Activated naive CD8-positive, alpha-beta T cell treated with anti-CD3 and anti-CD28 coated beads for 36 hours (primary cell): ENCODE results near the gene MT1H. TPM values are rescaled to one million over a fixed set of nuclear protein-coding genes. Genes with fewer than 3 reads are reported as not detected.
A peak's percentile ranks its signal among the peaks of the same experiment; 100 is the strongest.

Experiments used
- DNase-seq: peaks from one replicate; pipeline ENCODE4 v3.0.0; 2021
- H3K27ac Mint-ChIP-seq: one replicate; pipeline ENCODE4 v1.8.0; 2022; ENCODE audit warnings: mild to moderate bottlenecking, moderate library complexity, mixed read lengths
- H3K27me3 Mint-ChIP-seq: one replicate; pipeline ENCODE4 v1.8.0; 2022; ENCODE audit warnings: mild to moderate bottlenecking, mixed read lengths
- H3K36me3 Mint-ChIP-seq: one replicate; pipeline ENCODE4 v1.8.0; 2021; ENCODE audit warnings: mild to moderate bottlenecking, mixed read lengths
- H3K4me1 Mint-ChIP-seq: one replicate; pipeline ENCODE4 v1.8.0; 2021; ENCODE audit warnings: mixed read lengths
- H3K4me3 Mint-ChIP-seq: one replicate; pipeline ENCODE4 v1.8.0; 2022; ENCODE audit warnings: mild to moderate bottlenecking, moderate library complexity, mixed read lengths
- H3K9me3 Mint-ChIP-seq: one replicate; pipeline ENCODE4 v1.8.0; 2022; ENCODE audit warnings: mixed read lengths
- total RNA-seq, 2 experiments: library from RNA; stranded (reverse); gene quantifications; one replicate each; pipeline ENCODE4 v1.2.3, GENCODE V29; 2021

The MT1H gene
- total RNA-seq, 2 experiments from 2014 or later: 2.3 to 3.3 TPM

DNA sequence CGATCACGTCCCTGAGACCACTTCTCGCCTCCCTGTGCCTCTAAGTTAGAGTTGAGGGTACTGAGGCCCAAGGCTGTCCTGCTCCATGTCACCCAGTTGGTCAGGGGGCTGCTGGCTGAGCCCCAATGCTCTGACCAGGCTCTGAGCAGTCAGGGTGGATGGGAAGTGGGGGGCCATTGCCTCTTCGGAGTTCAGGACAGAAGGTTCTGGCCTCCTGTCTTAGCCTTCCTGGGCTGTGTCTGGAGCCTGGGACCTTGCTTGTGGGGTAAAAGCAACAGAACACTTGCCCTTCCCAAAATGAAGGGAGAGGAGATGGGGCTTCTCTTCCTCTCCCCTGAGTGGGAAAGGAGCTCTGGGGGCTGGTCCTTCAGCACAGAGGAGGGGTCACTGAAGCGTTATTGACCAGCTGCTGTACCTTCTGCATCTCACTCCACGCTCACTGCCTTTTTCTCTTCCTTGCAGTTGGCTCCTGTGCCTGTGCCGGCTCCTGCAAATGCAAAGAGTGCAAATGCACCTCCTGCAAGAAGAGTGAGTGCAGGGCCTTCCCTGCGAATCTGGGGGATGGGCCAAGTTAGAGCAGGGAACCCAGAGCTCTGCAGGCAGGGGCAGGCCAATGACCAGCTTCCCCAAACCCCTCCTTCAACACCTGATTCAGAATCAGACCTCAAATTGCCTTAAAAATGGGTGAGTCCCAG, 13.2 kb downstream of the MT1H start:
- Mint-ChIP-seq H3K27ac (peak overlapping the region; percentile 97), H3K4me3 (peak overlapping the region; percentile 96), H3K27me3 (no peaks in the 10 kb centered on the region), H3K36me3 (peaks cover 16% of the 10 kb centered on the region), H3K4me1 (peaks cover 23% of the 10 kb centered on the region), H3K9me3 (peaks cover 3% of the 10 kb centered on the region)
- DNase-seq: no peak

- peaks cover 16% of the 10 kb centered on the region for H3K36me3 Mint-ChIP-seq
- peaks cover 3% of the 10 kb centered on the region for H3K9me3 Mint-ChIP-seq
- no peaks in the 10 kb centered on the region for H3K27me3 Mint-ChIP-seq
- H3K4me3 Mint-ChIP-seq: peak overlapping the region; percentile 96
- H3K4me1 Mint-ChIP-seq: peaks cover 23% of the 10 kb centered on the region
- H3K27ac Mint-ChIP-seq: no peak overlapping the region
- no peak for DNase-seq
Measured at GRCh38 chr16:56683424-56684172, 14.0 kb downstream of the MT1H start.

GRCh38 chr16:56684256-56684925, 14.8 kb downstream of the MT1H start:
- Mint-ChIP-seq H3K27ac (no peak overlapping the region), H3K9me3 (peaks cover 3% of the 10 kb centered on the region), H3K4me3 (peak overlapping the region; percentile 96), H3K36me3 (peaks cover 16% of the 10 kb centered on the region), H3K4me1 (peaks cover 23% of the 10 kb centered on the region), H3K27me3 (no peaks in the 10 kb centered on the region)
- DNase-seq: no peak

DNA sequence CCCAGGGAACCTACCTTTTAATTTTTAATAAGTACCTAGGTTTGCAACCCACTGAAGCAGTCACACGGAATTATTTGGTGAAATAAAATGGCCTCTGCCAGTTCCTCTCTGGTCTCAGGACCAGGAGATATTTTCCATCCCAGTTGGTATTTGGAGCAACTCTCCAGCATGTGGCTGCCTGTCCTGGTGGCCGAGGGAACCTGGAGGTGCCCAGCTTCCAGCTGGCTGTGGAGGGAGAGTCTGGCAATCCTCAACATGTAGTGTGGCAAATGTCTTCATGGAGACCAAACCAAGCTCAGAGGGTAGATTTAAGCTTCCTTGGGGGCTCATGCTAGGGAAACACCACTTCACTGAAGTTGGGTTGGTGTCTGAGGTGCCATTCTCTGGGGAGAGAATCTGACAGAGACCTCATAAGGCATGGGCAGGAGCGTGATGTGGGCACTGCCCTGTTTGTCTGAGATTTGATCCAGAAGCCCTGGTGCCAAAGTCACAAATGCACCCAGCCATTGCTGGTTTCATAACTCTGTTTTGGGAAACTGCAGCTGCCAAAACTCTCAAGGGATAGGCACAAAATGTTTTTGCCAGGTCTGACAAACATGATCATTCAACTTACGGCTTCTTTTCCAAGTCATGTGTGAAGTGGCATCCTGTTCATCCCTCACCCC, 15.4 kb downstream of the MT1H start:
- no peak overlapping the region for H3K27ac Mint-ChIP-seq
- DNase-seq: no peak
- H3K4me1 Mint-ChIP-seq: peaks cover 23% of the 10 kb centered on the region
- no peak overlapping the region for H3K4me3 Mint-ChIP-seq
- H3K27me3 Mint-ChIP-seq: no peaks in the 10 kb centered on the region
- peaks cover 16% of the 10 kb centered on the region for H3K36me3 Mint-ChIP-seq
- peaks cover 3% of the 10 kb centered on the region for H3K9me3 Mint-ChIP-seq

- no peak overlapping the region for H3K27ac Mint-ChIP-seq
- H3K4me3 Mint-ChIP-seq: no peak overlapping the region
- H3K36me3 Mint-ChIP-seq: peaks cover 16% of the 10 kb centered on the region
- no peak for DNase-seq
- peaks cover 17% of the 10 kb centered on the region for H3K4me1 Mint-ChIP-seq
- no peaks in the 10 kb centered on the region for H3K27me3 Mint-ChIP-seq
- H3K9me3 Mint-ChIP-seq: peaks cover 3% of the 10 kb centered on the region
Measured at GRCh38 chr16:56686758-56687157, 17.1 kb downstream of the MT1H start.

GRCh38 chr16:56688762-56689161, 19.1 kb downstream of the MT1H start:
- no peak overlapping the region for H3K27ac Mint-ChIP-seq
- no peaks in the 10 kb centered on the region for H3K27me3 Mint-ChIP-seq
- peaks cover 7% of the 10 kb centered on the region for H3K4me1 Mint-ChIP-seq
- no peak for DNase-seq
- peaks cover 3% of the 10 kb centered on the region for H3K9me3 Mint-ChIP-seq
- peaks cover 12% of the 10 kb centered on the region for H3K36me3 Mint-ChIP-seq
- no peak overlapping the region for H3K4me3 Mint-ChIP-seq

DNA sequence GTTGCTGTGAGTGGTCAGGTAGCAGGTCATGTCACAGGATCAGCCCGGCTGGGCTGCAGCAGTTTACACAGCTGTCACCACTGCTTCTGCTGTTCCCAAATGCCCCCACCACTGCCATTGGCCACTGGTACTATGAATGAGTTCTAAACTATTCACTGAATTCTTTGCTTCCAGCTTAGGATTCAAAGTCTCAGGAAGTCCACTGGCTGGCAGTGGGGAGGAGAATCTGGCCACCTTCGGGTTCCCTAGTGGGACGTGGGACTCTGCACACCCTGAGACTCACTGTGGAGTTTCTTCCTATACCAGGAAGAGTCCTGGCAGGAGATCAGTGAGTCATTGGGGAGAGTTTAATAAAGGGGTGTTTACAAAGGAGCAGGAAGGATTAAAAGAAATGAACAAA, 19.6 kb downstream of the MT1H start:
- Mint-ChIP-seq H3K27ac (no peak overlapping the region), H3K4me3 (no peak overlapping the region), H3K27me3 (no peaks in the 10 kb centered on the region), H3K36me3 (peaks cover 8% of the 10 kb centered on the region), H3K4me1 (peaks cover 4% of the 10 kb centered on the region), H3K9me3 (peaks cover 3% of the 10 kb centered on the region)
- no peak for DNase-seq

- Mint-ChIP-seq H3K27ac (no peak overlapping the region), H3K27me3 (no peaks in the 10 kb centered on the region), H3K36me3 (peaks cover 4% of the 10 kb centered on the region), H3K9me3 (peaks cover 3% of the 10 kb centered on the region), H3K4me1 (no peaks in the 10 kb centered on the region), H3K4me3 (no peak overlapping the region)
- no peak for DNase-seq
Measured at GRCh38 chr16:56690420-56691122, 21.0 kb downstream of the MT1H start.

GRCh38 chr16:56691885-56692284, 22.3 kb downstream of the MT1H start:
- H3K4me3 Mint-ChIP-seq: no peak overlapping the region
- H3K4me1 Mint-ChIP-seq: no peaks in the 10 kb centered on the region
- H3K27ac Mint-ChIP-seq: no peak overlapping the region
- H3K36me3 Mint-ChIP-seq: no peaks in the 10 kb centered on the region
- DNase-seq: no peak
- H3K9me3 Mint-ChIP-seq: no peaks in the 10 kb centered on the region
- H3K27me3 Mint-ChIP-seq: no peaks in the 10 kb centered on the region

- Mint-ChIP-seq H3K4me3 (no peak overlapping the region), H3K9me3 (no peaks in the 10 kb centered on the region), H3K4me1 (no peaks in the 10 kb centered on the region), H3K27me3 (no peaks in the 10 kb centered on the region), H3K27ac (no peak overlapping the region), H3K36me3 (no peaks in the 10 kb centered on the region)
- no peak for DNase-seq
Measured at GRCh38 chr16:56695246-56695645, 25.6 kb downstream of the MT1H start.

GRCh38 chr16:56697456-56698155, 28.0 kb downstream of the MT1H start:
- H3K27ac Mint-ChIP-seq: no peak overlapping the region
- no peaks in the 10 kb centered on the region for H3K27me3 Mint-ChIP-seq
- H3K4me3 Mint-ChIP-seq: no peak overlapping the region
- no peaks in the 10 kb centered on the region for H3K36me3 Mint-ChIP-seq
- DNase-seq: no peak
- H3K9me3 Mint-ChIP-seq: no peaks in the 10 kb centered on the region
- peaks cover 9% of the 10 kb centered on the region for H3K4me1 Mint-ChIP-seq

DNA sequence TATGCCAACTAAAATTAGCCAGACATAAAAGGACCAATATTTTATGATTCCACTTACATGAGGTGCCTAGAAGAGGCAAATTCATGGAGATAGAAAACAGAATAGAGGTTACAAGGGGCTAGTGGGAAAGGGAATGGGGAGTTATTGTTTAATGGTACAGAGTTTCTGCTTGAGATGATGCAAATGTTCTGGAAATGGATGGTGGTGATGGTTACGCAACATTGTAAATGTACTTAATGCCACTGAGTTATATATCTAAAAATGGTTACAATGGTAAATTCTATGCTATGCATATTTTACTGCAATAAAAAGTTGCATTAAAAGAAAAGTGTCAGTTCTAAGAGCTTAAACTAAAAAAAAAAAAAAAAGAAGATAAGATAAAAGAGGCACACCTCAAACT, 30.6 kb downstream of the MT1H start:
- no peaks in the 10 kb centered on the region for H3K27me3 Mint-ChIP-seq
- peaks cover 9% of the 10 kb centered on the region for H3K4me1 Mint-ChIP-seq
- H3K9me3 Mint-ChIP-seq: no peaks in the 10 kb centered on the region
- no peaks in the 10 kb centered on the region for H3K36me3 Mint-ChIP-seq
- no peak for DNase-seq
- no peak overlapping the region for H3K27ac Mint-ChIP-seq
- H3K4me3 Mint-ChIP-seq: no peak overlapping the region

DNA sequence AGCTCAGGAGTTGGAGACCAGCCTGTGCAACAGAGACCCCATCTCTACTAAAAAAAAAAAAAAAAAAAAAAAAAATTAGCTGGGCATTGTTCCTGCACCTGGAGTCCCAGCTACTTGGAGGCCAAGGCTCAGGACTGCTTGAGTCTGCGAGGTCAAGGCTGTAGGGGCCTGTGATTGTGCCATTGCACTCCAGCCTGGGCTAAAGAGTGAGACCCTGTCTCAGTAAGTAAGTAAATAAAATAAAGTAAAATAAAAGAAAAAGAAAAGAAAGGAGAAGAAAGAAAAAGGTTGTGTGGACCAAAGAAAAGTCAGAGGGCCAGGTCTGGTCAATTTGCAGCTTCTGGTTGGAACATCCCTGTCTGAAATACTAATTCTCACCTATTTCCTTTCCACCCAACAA, 31.0 kb downstream of the MT1H start:
- Mint-ChIP-seq H3K27ac (no peak overlapping the region), H3K36me3 (no peaks in the 10 kb centered on the region)
- no peak for DNase-seq

DNA sequence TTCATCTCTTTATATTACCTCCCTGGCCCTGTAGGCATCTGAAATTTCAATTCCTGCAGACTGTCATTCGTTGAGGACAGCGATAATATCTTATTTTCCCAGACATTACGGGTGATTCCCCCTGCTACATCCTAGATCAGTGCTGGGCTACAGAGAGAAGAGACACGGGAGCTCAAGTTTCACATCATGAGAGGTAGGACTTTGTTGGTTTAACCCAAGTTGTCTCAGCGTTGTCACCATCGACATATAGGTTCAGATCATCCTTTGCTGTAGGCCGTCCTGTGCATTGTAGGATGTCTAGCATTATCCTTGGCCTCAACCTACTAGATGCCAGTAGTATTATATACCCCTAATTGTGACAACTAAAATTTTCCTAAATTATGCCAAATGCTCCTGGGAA, 31.9 kb downstream of the MT1H start:
- no peaks in the 10 kb centered on the region for H3K36me3 Mint-ChIP-seq
- H3K9me3 Mint-ChIP-seq: no peaks in the 10 kb centered on the region
- DNase-seq: no peak
- H3K27ac Mint-ChIP-seq: no peak overlapping the region
- no peaks in the 10 kb centered on the region for H3K27me3 Mint-ChIP-seq
- H3K4me1 Mint-ChIP-seq: peaks cover 16% of the 10 kb centered on the region
- no peak overlapping the region for H3K4me3 Mint-ChIP-seq

More for the DNA sequence above, 31.0 kb downstream of the MT1H start:
- Mint-ChIP-seq H3K4me1 (peaks cover 11% of the 10 kb centered on the region), H3K4me3 (no peak overlapping the region), H3K27me3 (no peaks in the 10 kb centered on the region), H3K9me3 (no peaks in the 10 kb centered on the region)
